Neural cell (in vitro differentiated cells): Measurements from ENCODE around the gene CSTF2.

Source experiments
- EP300 ChIP-seq: fragments of 450-650 bp; conservative IDR thresholded peaks from 2 replicates; pipeline ENCODE4 v1.6.1; 2014; ENCODE audit warnings: antibody characterized with exemption, mild to moderate bottlenecking, moderate library complexity; ENCODE audit not compliant: poor library complexity, severe bottlenecking
- EZH2 ChIP-seq: fragments of 200-600, 300-800 bp; shearing (Covaris generic), sonication (generic); IDR thresholded peaks from 2 replicates; pipeline ENCODE4 v1.6.1; 2014; ENCODE audit warnings: antibody characterized with exemption, low read length, borderline replicate concordance, mild to moderate bottlenecking; ENCODE audit not compliant: insufficient read depth, poor library complexity, severe bottlenecking
- MXI1 ChIP-seq: fragments of 450-650 bp; conservative IDR thresholded peaks from 2 replicates; pipeline ENCODE4 v1.6.1; 2014; ENCODE audit warnings: antibody characterized with exemption, mild to moderate bottlenecking; ENCODE audit not compliant: poor library complexity, severe bottlenecking
- POLR2AphosphoS5 ChIP-seq: IDR thresholded peaks from 2 replicates; pipeline ENCODE4 v1.6.1; 2012
- RAD21 ChIP-seq: fragments of 450-650 bp; conservative IDR thresholded peaks from 2 replicates; pipeline ENCODE4 v1.6.1; 2014; ENCODE audit warnings: antibody characterized with exemption, mild to moderate bottlenecking, moderate library complexity
- TAF1 ChIP-seq: IDR thresholded peaks from 2 replicates; pipeline ENCODE4 v1.6.1; 2012; ENCODE audit warnings: low read depth
- TF ChIP-seq, protein P1 (sequence below): IDR thresholded peaks from 2 replicates; pipeline ENCODE4 v1.6.1; 2012; ENCODE audit warnings: borderline replicate concordance
- TF ChIP-seq, protein P2 (sequence below): fragments of 450-650 bp; IDR thresholded peaks from 2 replicates; pipeline ENCODE4 v1.5.1; 2014; ENCODE audit warnings: antibody characterized with exemption, mild to moderate bottlenecking, moderate library complexity; ENCODE audit not compliant: poor library complexity, severe bottlenecking

DNA sequence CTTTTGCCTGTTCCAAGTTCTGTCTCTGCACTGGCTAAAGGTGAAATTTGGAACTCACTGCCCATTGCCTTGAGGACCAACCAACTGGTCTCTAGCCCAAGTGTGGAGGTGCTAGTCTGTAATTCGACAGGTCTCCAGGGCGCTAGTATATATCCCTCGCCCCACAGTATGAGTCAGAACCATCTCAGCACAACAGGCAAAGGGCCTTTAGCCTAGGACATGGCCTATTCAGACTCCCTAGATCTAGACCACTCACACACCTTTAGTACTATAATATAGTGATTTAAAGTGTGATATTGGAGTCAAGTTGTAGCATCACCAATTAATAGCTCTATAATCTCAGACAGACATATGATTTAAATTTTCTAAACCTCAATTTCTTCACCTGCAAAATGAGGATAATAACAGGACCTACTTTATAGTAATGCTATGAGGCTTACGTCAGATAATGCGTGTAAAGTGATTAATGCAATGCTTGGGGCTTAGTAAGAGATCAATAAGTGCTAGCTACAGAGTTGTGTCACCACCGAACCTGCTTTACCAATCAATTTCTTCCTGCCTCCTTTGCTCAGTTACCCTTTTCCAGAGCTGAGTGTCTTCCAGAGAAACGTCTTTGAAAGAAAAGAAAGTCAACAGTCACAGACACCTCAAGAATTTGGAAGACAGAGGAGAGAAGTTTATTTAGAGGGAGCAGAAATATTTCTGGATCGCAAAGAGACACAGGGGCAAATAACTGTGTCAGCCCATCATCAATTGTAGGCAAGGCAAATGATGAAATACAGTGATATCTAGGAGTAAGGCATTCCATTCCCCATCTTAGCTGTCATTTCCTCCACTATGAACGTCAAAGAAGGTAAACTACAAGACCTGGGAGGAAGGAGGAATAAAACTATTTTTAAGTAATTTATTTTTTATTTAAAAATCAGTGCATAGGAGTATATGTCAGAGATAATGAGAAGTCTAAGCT is 51.7 kb downstream of the CSTF2 start:
- no peak for TF ChIP-seq EZH2
- no peak for TF ChIP-seq TAF1
- TF ChIP-seq, protein P1, sequence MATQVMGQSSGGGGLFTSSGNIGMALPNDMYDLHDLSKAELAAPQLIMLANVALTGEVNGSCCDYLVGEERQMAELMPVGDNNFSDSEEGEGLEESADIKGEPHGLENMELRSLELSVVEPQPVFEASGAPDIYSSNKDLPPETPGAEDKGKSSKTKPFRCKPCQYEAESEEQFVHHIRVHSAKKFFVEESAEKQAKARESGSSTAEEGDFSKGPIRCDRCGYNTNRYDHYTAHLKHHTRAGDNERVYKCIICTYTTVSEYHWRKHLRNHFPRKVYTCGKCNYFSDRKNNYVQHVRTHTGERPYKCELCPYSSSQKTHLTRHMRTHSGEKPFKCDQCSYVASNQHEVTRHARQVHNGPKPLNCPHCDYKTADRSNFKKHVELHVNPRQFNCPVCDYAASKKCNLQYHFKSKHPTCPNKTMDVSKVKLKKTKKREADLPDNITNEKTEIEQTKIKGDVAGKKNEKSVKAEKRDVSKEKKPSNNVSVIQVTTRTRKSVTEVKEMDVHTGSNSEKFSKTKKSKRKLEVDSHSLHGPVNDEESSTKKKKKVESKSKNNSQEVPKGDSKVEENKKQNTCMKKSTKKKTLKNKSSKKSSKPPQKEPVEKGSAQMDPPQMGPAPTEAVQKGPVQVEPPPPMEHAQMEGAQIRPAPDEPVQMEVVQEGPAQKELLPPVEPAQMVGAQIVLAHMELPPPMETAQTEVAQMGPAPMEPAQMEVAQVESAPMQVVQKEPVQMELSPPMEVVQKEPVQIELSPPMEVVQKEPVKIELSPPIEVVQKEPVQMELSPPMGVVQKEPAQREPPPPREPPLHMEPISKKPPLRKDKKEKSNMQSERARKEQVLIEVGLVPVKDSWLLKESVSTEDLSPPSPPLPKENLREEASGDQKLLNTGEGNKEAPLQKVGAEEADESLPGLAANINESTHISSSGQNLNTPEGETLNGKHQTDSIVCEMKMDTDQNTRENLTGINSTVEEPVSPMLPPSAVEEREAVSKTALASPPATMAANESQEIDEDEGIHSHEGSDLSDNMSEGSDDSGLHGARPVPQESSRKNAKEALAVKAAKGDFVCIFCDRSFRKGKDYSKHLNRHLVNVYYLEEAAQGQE = no peak
- TF ChIP-seq, protein P2, sequence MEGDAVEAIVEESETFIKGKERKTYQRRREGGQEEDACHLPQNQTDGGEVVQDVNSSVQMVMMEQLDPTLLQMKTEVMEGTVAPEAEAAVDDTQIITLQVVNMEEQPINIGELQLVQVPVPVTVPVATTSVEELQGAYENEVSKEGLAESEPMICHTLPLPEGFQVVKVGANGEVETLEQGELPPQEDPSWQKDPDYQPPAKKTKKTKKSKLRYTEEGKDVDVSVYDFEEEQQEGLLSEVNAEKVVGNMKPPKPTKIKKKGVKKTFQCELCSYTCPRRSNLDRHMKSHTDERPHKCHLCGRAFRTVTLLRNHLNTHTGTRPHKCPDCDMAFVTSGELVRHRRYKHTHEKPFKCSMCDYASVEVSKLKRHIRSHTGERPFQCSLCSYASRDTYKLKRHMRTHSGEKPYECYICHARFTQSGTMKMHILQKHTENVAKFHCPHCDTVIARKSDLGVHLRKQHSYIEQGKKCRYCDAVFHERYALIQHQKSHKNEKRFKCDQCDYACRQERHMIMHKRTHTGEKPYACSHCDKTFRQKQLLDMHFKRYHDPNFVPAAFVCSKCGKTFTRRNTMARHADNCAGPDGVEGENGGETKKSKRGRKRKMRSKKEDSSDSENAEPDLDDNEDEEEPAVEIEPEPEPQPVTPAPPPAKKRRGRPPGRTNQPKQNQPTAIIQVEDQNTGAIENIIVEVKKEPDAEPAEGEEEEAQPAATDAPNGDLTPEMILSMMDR = no peak
- no peak for TF ChIP-seq EP300
- no peak for TF ChIP-seq RAD21
- no peak for TF ChIP-seq MXI1
- TF ChIP-seq POLR2AphosphoS5 = no peak
